ENCODE data around the gene HACE1.

Gene HACE1

GRCh38 chr6:104688283-104688969 lies 171.3 kb downstream of the HACE1 start:
- peak; percentile 23 for ATAC-seq
- no peak for DNase-seq

GRCh38 chr6:104686550-104687175 lies 173.1 kb downstream of the HACE1 start:
- ATAC-seq (no peak), DNase-seq (no peak)

- no peak for ATAC-seq
- no peak for DNase-seq
Observed at GRCh38 chr6:104685871-104686549, 173.7 kb downstream of the HACE1 start.

- no peak for ATAC-seq
- no peak for DNase-seq
Observed at GRCh38 chr6:104684911-104685415, 174.8 kb downstream of the HACE1 start.

- DNase-seq = no peak
- ATAC-seq = no peak
Observed at GRCh38 chr6:104683809-104684208, 175.9 kb downstream of the HACE1 start.

GRCh38 chr6:104682722-104683643 lies 176.7 kb downstream of the HACE1 start:
- ATAC-seq (peak; percentile 69), DNase-seq (peak; percentile 82)

- DNase-seq (no peak), ATAC-seq (no peak)
Observed at GRCh38 chr6:104680539-104680938, 179.2 kb downstream of the HACE1 start.

GRCh38 chr6:104679971-104680370 lies 179.7 kb downstream of the HACE1 start:
- no peak for ATAC-seq
- no peak for DNase-seq

All from stimulated activated naive CD8-positive, alpha-beta T cell treated with anti-CD3 and anti-CD28 coated beads, Interleukin-15, Interleukin-2, amounts not matched to agents 100 U/mL and 50 U/mL, for 24 hours (primary cell).